ENCODE results near the gene CREB3.

- no peak for TF ChIP-seq CTCF (conservative IDR thresholded peaks at IDR 0.05 in 1 of 2, IDR thresholded peaks at IDR 0.05 in 1 of 2; ENCODE audit: extremely low read depth in 1 of 2, insufficient read depth in 1 of 2, low read depth in 1 of 2, low read length in 2 of 2)
- TF ChIP-seq EZH2 (IDR thresholded peaks at IDR 0.05; ENCODE audit: borderline replicate concordance, low read length): no peak
Measured at GRCh38 chr9:35767458-35767857, 35.0 kb downstream of the CREB3 start.

Measured in mammary epithelial cell (primary cell).